AG04450 (cell line): Measurements from ENCODE around the gene C10orf105. TPM values are rescaled to one million over a fixed set of nuclear protein-coding genes. Genes with fewer than 3 reads are reported as not detected.

ENCODE experiments used
- CTCF ChIA-PET: fragments of 300-600, 350-600 bp; formaldehyde crosslinking; extraction: SDS; loops from one replicate; lab custom pipeline; 2022; ENCODE audit warnings: antibody characterized with exemption, inconsistent platforms; lab: Charles Lee
- POLR2A ChIA-PET: fragments of 350-600 bp; formaldehyde crosslinking; extraction: SDS; loops from one replicate; lab custom pipeline; 2021; ENCODE audit warnings: antibody characterized with exemption, inconsistent platforms; lab: Yijun Ruan, JAX
- DNase-seq: peaks from one replicate; pipeline ENCODE4 v3.0.0-alpha.2; 2011; ENCODE audit warnings: low read depth, low spot score
- H3K27ac ChIP-seq: one replicate; pipeline ENCODE4 v1.5.1; 2012; ENCODE audit warnings: low read depth, low read length, control low read depth
- H3K27me3 ChIP-seq: one replicate; pipeline ENCODE4 v1.6.0; 2012; ENCODE audit warnings: low read length; ENCODE audit not compliant: control insufficient read depth, insufficient read depth
- H3K4me3 ChIP-seq: 2 replicates; pipeline ENCODE4 v1.5.1; 2011; ENCODE audit warnings: mild to moderate bottlenecking, low read depth, low read length, control low read depth
- H3K9me3 ChIP-seq: 2 replicates; pipeline ENCODE4 v1.5.1; 2012; ENCODE audit warnings: low read length; ENCODE audit not compliant: control insufficient read depth, insufficient read depth
- polyA plus RNA-seq: library from polyadenylated mRNA; depleted of rRNA; stranded (reverse); fragments of >200 nt; gene quantifications from 2 replicates; pipeline ENCODE4 v1.2.3, GENCODE V29; 2011
- TF ChIP-seq, protein P1 (sequence below): IDR thresholded peaks from 2 replicates; pipeline ENCODE4 v1.5.1; 2011; ENCODE audit warnings: low read depth, low read length, control low read depth, inconsistent platforms

C10orf105 gene
- polyA plus RNA-seq, 1 experiment: not detected

DNA sequence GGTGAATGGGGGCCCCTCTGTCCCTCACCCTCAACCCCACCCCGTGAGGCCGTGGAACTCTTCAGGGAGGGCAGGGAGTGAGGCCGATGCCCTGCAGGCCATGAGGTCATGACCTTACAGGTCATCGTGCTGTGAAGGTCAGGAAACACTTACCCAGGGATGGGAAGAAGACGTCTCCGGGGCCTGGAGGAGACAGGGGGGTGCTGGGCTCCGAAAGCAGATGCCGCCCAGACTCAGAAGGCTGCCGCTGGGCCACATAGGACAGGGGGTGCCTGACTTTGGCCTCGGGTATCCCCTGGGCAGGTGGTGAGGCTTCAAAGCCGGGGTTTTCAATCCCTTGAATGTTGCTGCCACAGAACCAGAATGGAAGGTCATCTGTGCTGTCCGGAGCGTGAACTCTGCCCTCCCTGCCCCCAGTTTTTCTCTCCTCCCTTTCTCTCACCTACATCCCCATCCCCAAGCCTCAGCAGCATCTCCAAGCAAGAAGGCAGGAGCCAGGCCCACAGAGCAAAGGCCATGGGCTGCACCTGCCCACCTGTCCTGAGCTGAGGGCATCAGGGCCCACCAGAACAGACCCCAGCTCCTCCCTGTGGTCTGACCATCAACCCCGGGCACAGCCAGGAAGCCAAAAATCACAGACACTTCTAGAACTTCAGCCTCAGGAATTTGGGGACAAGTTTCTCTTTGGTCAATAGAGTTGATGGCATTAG, 32.1 kb upstream of the C10orf105 start:
- ChIA-PET CTCF (interaction anchor here (1.3 kb wide), 1 partner anchor 21 kb away, joined by 3 read pairs; no protein-coding TSS in a partner anchor), POLR2A (interaction anchor here (0.5 to 1.7 kb wide), 2 partner anchors 15 to 81 kb away, joined by 4 to 8 read pairs; no protein-coding TSS in a partner anchor)
- TF ChIP-seq, protein P1, sequence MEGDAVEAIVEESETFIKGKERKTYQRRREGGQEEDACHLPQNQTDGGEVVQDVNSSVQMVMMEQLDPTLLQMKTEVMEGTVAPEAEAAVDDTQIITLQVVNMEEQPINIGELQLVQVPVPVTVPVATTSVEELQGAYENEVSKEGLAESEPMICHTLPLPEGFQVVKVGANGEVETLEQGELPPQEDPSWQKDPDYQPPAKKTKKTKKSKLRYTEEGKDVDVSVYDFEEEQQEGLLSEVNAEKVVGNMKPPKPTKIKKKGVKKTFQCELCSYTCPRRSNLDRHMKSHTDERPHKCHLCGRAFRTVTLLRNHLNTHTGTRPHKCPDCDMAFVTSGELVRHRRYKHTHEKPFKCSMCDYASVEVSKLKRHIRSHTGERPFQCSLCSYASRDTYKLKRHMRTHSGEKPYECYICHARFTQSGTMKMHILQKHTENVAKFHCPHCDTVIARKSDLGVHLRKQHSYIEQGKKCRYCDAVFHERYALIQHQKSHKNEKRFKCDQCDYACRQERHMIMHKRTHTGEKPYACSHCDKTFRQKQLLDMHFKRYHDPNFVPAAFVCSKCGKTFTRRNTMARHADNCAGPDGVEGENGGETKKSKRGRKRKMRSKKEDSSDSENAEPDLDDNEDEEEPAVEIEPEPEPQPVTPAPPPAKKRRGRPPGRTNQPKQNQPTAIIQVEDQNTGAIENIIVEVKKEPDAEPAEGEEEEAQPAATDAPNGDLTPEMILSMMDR: no peak
- no peak for DNase-seq
- Histone ChIP-seq H3K27ac (no peak overlapping the region), H3K4me3 (no peak overlapping the region), H3K27me3 (peaks cover 4% of the 10 kb centered on the region), H3K9me3 (no peaks in the 10 kb centered on the region)

DNA sequence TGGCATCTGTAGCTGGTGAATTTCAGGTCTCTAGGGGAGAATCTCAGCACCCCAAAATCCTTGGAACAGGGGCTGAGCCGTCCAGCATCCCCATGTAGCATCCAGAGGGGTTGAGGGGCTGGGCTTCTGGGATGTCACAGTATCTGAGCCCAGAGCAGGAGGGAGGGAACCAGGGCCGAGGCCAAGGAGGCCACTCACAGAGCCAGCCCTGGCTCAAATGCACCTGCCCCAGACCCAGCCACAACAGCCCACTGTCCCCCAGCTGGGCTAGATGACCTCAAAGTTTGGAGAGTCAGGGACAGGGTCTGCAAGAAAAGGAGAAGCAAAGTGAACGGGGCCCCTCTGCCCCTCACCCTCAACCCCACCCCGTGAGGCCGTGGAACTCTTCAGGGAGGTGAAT, 31.4 kb upstream of the C10orf105 start:
- ChIA-PET CTCF (no interaction called here), POLR2A (no interaction called here)
- DNase-seq: no peak
- no peak overlapping the region for H3K4me3 ChIP-seq
- TF ChIP-seq, protein P1: no peak
- no peak overlapping the region for H3K27ac ChIP-seq
- no peaks in the 10 kb centered on the region for H3K9me3 ChIP-seq
- H3K27me3 ChIP-seq: peaks cover 4% of the 10 kb centered on the region

DNA sequence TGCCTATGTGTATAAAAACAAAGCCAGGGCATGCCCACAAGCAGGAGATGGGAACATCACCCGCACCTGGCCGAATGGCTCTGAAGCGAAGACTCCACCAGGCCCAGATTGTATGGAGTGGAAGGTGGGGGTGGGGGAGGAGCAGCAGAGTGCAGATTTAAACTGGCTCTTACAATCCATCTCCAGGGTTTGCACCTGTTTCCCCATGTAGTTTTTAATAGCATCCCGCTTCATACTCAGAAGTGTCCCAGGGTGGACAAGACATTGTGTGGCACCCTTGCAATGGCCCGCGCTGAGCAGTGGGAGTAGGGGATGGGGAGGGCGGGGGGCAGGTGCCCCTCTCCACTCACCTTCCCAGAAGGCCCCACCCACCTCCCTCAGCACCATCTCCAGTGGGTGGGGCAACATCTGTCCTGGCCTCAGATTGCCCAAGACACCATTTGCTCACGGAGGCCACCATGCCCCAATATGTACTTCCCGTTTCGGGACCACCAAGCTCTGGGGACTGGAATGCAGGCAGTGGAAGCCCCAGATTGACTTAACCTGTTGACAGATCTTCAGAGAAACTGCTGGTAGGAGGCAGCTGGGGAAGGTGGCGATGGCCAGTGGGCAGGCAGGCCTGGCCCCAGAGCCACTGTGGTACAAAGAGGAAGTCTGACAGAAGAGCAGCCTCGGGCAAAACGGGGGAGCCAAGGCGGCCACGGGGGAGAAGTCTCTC, 30.7 kb upstream of the C10orf105 start:
- no peaks in the 10 kb centered on the region for H3K9me3 ChIP-seq
- peaks cover 3% of the 10 kb centered on the region for H3K27me3 ChIP-seq
- no peak for DNase-seq
- ChIA-PET POLR2A (no interaction called here), CTCF (no interaction called here)
- no peak overlapping the region for H3K4me3 ChIP-seq
- H3K27ac ChIP-seq: no peak overlapping the region
- TF ChIP-seq, protein P1: no peak

DNA sequence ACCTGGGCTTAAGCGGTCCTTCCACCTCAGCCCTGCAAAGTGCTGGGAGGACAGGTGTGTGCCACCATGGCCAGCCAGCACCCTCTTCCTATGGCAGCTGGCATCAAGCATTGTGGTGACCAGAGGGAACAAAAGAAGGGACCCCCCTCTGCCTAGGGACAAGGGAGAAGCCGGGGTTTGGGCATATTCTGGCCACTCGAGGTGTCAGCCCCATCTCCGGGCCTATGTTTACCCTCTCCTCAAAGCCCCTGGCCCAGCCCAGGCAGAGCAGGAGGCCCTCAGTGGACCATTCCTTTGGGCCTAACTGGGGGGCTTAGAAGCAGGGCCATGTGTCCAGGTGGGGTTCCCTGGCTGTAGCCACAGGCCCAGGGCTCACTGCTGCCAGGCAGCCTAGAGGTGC, 29.8 kb upstream of the C10orf105 start:
- no peak overlapping the region for H3K27ac ChIP-seq
- H3K9me3 ChIP-seq: no peaks in the 10 kb centered on the region
- no peaks in the 10 kb centered on the region for H3K27me3 ChIP-seq
- no peak overlapping the region for H3K4me3 ChIP-seq
- DNase-seq: no peak
- TF ChIP-seq, protein P1: no peak
- ChIA-PET CTCF (interaction anchor here (1.0 kb wide), 1 partner anchor 53 kb away, joined by 3 read pairs; no protein-coding TSS in a partner anchor), POLR2A (no interaction called here)
